HG03460 (cell line): ENCODE data around the gene MOSPD2.

Experiments used
- ATAC-seq: cut with Tn5 transposase; IDR thresholded peaks from one replicate; pipeline ENCODE4 v1.9.1; 2021; ENCODE audit not compliant: unreplicated experiment

MOSPD2 gene

GRCh38 chrX:14913241-14913640, 40.0 kb downstream of the MOSPD2 start:
- ATAC-seq: no peak

GRCh38 chrX:14915596-14915995, 42.4 kb downstream of the MOSPD2 start:
- no peak for ATAC-seq

GRCh38 chrX:14916017-14916674, 42.9 kb downstream of the MOSPD2 start:
- no peak for ATAC-seq

DNA sequence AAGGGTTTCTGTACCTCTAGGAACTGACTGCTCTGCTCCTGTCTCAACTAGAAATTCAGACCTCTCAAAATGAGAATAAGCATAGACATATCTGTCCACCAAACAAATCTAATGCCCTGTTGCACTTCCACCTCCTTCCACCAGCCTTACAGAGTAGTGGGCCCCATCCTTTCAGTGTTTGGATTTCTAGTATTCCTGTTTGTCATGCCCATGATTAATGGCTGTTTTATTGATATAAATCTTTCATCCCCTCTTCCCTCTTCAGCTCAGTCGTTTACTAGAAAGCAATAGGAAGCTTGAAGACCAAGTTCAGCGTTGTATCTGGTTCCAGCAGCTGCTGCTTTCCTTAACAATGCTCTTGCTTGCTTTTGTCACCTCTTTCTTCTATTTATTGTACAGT, 46.2 kb downstream of the MOSPD2 start:
- no peak for ATAC-seq

DNA sequence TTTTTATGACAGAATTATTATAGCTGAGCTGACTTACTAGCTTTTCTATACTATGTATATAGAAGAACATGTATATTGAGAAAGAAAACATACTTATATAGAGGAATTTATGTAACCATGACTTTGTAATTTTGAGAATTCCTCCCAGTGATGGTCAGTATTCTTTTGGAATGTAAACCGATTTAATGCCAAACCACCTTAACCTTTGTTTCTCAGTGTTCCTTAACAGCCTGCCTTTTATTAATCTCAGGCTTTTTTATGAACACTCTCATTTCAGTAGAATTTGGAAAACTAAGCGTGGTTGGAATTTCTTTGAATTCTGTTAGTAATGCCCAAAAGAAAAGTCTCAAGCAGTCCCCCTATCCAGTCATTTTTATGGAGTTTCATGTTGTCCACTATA, 47.0 kb downstream of the MOSPD2 start:
- no peak for ATAC-seq

GRCh38 chrX:14922437-14922836, 49.2 kb downstream of the MOSPD2 start:
- ATAC-seq: no peak

DNA sequence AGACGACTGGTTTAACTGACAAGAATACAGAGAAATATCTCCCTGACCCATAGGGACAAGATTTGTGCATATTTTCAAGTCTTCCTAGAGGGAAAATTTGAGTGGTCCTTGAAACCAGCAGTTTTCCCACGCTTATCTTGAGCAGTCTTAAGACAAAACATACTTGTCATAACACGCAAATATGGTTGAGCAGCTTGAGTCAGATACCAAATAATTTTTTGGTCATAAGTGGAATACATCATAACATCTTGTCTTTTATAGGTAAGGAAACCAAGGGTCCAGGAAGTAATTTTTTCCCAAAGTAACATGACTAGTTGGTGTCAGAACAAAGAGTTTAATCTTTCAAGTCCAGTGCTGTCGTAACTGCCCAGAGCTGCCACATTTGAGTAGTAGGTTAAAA, 50.5 kb downstream of the MOSPD2 start:
- no peak for ATAC-seq

DNA sequence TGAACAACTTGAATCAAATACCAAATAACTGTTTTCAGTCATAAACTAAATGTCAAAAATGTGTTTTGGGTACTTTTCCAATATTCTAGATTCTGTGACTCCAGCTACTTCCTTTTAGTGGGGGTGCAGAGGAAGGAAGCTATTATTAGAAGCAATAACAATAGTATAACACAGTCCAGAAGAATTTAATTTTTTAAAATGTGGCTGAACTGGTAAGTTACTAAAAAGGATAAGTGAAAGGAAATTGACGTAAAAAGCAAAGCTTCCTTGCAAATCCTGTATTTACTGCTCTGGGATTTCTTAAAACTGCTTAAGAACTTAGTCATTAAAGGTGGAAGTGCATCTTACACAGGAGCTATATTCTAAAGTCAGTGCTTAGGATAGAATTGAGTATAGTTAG, 53.2 kb downstream of the MOSPD2 start:
- no peak for ATAC-seq

DNA sequence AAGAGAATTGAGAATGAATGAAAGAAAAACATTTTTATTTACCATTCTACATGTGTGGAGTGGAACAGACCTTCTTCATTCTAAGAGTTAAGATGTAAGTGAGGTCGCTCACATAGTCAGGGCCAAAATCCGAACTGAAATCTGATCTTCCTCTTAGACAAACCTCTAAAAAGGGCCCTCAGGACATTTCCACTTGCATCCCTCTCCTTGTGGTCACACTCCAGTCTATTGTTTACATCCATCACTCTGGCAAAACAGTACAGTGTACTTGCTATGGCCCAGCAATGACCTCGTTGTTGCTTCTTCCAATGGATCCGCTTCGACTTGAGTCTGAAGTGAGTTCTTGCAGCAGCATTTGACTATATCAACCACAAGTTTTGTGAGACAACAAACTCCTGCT, 54.2 kb downstream of the MOSPD2 start:
- ATAC-seq: no peak

DNA sequence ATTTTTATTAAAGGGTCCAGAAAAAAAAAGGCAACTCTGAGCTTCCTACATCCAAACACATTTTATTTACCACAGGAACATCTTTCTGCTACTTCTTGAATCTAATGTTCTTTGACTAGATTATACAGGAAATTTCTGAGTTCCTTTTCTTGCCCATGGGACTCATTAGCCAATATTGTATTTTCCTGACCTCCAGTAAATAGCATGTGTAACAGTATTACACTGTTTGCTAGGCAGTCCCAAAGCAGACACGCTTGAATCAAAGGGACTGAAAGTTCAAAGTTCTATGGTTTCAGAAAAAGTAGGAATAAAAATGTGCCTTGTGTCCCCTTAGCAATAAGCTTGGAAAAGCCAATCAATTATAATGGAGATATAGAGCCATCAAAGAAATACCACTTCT, 57.4 kb downstream of the MOSPD2 start:
- ATAC-seq: no peak

GRCh38 chrX:14932136-14932535, 58.9 kb downstream of the MOSPD2 start:
- no peak for ATAC-seq

- ATAC-seq: no peak
Measured at GRCh38 chrX:14934423-14934822, 61.2 kb downstream of the MOSPD2 start.

DNA sequence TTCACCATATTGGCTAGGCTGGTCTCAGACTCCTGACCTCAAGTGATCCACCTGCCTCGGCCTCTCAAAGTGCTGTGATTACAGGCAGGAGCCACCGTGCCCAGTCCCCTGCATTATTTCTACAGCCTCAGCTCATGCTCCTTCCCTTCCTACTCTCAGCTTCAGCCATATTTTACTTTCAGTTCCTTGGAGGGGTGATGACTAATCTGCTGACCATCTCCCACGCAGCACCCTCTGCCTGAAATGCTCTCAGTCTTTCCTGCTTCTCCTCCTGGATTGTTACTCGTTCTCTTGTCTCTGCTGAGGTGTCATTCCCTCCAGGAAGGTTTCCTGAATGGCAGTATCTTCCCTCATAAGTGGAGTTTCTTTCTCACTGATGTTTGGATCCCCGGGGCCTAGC, 63.3 kb downstream of the MOSPD2 start:
- ATAC-seq: no peak

- ATAC-seq: no peak
Measured at GRCh38 chrX:14939644-14940043, 66.4 kb downstream of the MOSPD2 start.

DNA sequence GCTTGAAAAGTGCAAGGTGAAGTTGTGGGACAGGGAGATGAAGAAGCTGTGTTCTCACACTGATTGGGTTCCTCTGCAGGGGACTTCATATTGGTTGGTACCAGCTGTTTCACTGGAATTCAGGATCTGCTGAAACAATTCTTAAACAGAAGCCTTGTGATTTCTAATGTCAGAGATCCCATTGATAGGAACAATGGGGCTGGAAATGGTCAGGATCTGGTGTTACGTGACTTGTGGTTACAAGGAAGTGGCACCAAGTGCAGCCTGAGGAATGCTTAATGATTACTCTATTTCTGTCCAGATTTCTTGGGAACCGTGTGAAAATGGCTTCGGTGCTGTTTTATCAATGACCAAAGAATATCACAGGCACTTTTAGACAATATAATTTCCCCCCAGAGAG, 68.1 kb downstream of the MOSPD2 start:
- no peak for ATAC-seq

DNA sequence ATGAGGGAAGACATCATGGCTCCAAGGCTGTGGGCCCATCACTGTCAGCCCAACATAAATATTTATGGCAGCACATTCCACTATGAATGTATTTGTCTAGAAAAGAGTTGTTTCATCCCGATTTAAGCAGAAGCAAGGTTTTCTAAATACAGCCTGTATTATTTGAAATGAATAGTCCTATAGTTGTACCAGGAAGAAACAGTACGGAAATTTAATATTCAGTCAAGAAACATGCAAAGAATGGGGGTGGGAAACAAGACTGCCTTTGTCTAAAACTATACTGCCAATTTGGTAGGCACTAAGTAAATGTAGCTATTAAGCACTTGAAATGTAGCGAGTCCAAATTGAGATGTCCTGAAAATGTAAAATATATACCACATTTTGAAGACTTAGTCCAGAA, 69.1 kb downstream of the MOSPD2 start:
- no peak for ATAC-seq

GRCh38 chrX:14943962-14944361, 70.7 kb downstream of the MOSPD2 start:
- no peak for ATAC-seq

DNA sequence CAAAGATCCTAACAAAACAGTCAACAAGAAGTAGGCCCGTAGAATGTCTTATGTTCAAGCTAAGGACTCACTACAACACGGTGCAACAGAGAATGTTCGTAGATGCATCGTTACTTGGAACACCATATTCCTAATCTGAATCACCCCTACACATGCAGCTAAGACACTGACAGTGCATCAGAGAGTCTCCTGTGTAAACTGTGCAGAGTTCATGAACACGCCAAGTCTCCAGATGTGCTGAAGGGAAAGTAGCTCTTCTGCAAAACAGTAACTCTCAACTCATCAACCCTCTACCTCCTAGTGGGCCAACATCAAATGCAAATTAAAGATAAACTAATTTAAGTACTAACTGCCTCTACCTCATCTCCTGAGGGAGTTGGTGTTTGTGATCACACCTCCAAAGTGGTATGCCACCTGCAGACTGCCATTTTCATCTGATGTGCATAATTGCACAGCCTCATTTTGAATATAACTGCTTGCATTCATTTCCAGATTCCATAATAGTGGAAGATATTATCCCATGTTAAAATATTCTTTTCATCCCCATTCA, 73.5 kb downstream of the MOSPD2 start:
- no peak for ATAC-seq

DNA sequence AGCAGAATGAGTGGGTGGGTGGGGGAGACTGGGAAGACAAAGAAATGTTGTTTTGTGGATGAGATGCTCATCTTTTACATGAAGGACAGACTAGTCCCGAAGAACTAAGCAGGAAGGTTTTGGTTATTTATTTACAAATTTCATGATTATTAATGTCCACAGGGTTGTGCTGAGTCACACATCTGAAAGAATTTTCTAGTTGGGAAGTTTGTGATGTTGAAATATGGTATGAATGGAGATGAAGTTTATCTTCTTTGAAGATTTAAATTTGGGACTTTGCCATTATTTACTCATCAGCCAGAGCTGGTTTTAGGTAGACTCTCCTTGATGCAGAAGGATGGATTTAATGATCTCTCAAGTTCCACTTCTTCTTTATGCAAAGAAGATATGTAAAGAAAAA, 75.5 kb downstream of the MOSPD2 start:
- no peak for ATAC-seq

DNA sequence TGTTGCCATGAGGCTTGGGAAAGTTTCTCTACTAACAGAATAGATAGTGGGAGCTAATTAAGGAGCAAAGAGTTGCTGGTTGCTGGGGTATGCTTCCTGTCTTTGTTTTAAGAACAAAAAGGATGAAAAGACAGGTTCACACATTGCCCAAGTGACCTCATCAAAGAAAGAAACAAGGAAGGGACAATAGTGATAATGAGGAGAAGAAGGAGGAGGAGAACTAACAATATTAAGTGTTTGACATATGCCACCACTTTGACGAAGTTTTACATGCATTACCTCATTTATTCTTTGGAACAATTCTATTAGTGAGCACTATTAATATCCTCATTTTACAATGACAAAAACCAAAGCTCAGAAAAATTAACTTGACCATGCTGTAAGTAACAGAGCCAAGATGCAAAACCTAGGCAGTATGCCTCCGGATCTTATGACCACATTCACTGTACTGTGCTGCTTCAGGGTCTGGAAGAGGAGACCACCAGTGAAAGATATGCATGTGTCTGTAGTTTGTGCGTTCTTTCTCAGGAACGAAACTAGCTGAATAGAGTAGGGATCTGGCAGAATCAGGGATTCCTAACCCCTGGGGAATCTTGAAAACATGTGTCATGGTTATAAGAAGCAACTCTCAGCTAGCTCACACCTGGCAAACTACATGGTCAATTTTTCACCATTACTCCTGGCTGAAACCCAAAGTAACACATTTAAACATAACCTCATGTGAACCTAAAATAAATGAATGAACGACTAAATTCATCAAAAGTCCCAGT, 83.8 kb downstream of the MOSPD2 start:
- no peak for ATAC-seq

GRCh38 chrX:14963447-14964236, 90.4 kb downstream of the MOSPD2 start:
- no peak for ATAC-seq

DNA sequence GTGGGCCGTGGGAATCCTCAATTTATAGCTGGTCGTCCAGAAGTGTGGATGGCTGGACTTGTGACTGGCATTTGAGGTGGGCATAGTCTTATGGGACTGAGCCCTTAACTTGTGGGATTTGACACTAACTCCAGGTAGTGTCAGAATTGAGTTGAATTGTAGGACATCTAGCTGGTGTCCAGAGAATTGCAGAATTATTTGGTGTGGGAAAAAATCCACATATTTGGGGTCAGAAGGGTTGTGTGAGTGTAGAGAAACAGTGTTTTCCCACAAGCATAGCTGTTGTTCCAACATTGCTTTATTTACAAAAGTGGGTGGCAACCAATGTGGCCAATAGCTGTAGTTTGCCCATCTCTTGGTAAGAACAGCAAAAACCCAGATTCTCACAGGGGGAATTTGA, 91.3 kb downstream of the MOSPD2 start:
- no peak for ATAC-seq
